HEK293T (cell line): ENCODE results near the gene SEMA5A.
A peak's percentile ranks its signal among the peaks of the same experiment; 100 is the strongest.

Source experiments
- CTCF ChIA-PET: fragments of 350-600 bp; formaldehyde crosslinking; extraction: SDS; loops from one replicate; lab custom pipeline; 2021; ENCODE audit warnings: antibody characterized with exemption, inconsistent platforms; lab: Yijun Ruan, JAX
- POLR2A ChIA-PET: fragments of 350-600 bp; formaldehyde crosslinking; extraction: SDS; loops from one replicate; lab custom pipeline; 2020; ENCODE audit warnings: antibody characterized with exemption, inconsistent platforms; lab: Yijun Ruan, JAX
- DNase-seq: peaks from one replicate; pipeline ENCODE4 v3.0.0; 2012; ENCODE audit warnings: mixed read lengths; ENCODE audit errors: extremely low spot score
- ARNT ChIP-seq: fragments of 450-650 bp; IDR thresholded peaks from 2 replicates; pipeline ENCODE4 v1.6.1; 2017; ENCODE audit warnings: mild to moderate bottlenecking
- BHLHE40 ChIP-seq: fragments of 450-650 bp; IDR thresholded peaks from 2 replicates; pipeline ENCODE4 v1.6.1; 2016; ENCODE audit warnings: mild to moderate bottlenecking, moderate library complexity, borderline replicate concordance
- CTBP1 ChIP-seq: fragments of 450-650 bp; IDR thresholded peaks from 2 replicates; pipeline ENCODE4 v1.6.1; 2016; ENCODE audit warnings: borderline replicate concordance
- ELF4 ChIP-seq: fragments of 450-650 bp; IDR thresholded peaks from 2 replicates; pipeline ENCODE4 v1.6.1; 2017; ENCODE audit warnings: antibody characterized with exemption
- FOXA1 ChIP-seq: fragments of 450-650 bp; IDR thresholded peaks from 2 replicates; pipeline ENCODE4 v1.6.1; 2016; ENCODE audit warnings: mild to moderate bottlenecking
- FOXK2 ChIP-seq: fragments of 450-650 bp; IDR thresholded peaks from 2 replicates; pipeline ENCODE4 v1.6.1; 2016; ENCODE audit warnings: mild to moderate bottlenecking
- FOXM1 ChIP-seq: fragments of 450-650 bp; IDR thresholded peaks from 2 replicates; pipeline ENCODE4 v1.6.1; 2017; ENCODE audit warnings: mild to moderate bottlenecking, borderline replicate concordance
- HDGF ChIP-seq: fragments of 450-650 bp; IDR thresholded peaks from 2 replicates; pipeline ENCODE4 v1.6.1; 2017; ENCODE audit warnings: antibody characterized with exemption, borderline replicate concordance
- L3MBTL2 ChIP-seq: fragments of 450-650 bp; conservative IDR thresholded peaks from 2 replicates; pipeline ENCODE4 v1.6.1; 2016; ENCODE audit warnings: mild to moderate bottlenecking
- LEF1 ChIP-seq: fragments of 450-650 bp; IDR thresholded peaks from 2 replicates; pipeline ENCODE4 v1.6.1; 2017; ENCODE audit warnings: mild to moderate bottlenecking, borderline replicate concordance
- NFRKB ChIP-seq: fragments of 450-650 bp; IDR thresholded peaks from 2 replicates; pipeline ENCODE4 v1.6.1; 2016; ENCODE audit warnings: mild to moderate bottlenecking, moderate library complexity
- PKNOX1 ChIP-seq: fragments of 450-650 bp; IDR thresholded peaks from 2 replicates; pipeline ENCODE4 v1.6.1; 2016
- SP1 ChIP-seq: fragments of 450-650 bp; IDR thresholded peaks from 2 replicates; pipeline ENCODE4 v1.6.1; 2017
- SUZ12 ChIP-seq: fragments of 450-650 bp; IDR thresholded peaks from 2 replicates; pipeline ENCODE4 v1.6.1; 2016; ENCODE audit warnings: mild to moderate bottlenecking
- TARDBP ChIP-seq: fragments of 450-650 bp; IDR thresholded peaks from 2 replicates; pipeline ENCODE4 v1.6.1; 2016
- ZNF384 ChIP-seq: fragments of 450-650 bp; IDR thresholded peaks from 2 replicates; pipeline ENCODE4 v1.6.1; 2016

Gene SEMA5A

GRCh38 chr5:9544502-9545135 lies 1.3 kb downstream of the SEMA5A start:
- CTCF ChIA-PET: interaction anchor here (0.8 to 1.6 kb wide), 3 partner anchors 19 to 486 kb away, joined by 3 to 4 read pairs (median 3); no protein-coding TSS in a partner anchor
- POLR2A ChIA-PET: no interaction called here
- TF ChIP-seq PKNOX1 (no peak), TARDBP (no peak), ELF4 (no peak), ARNT (no peak), FOXM1 (no peak), ZNF384 (no peak), LEF1 (no peak), NFRKB (no peak), L3MBTL2 (no peak), HDGF (no peak), BHLHE40 (no peak), FOXA1 (no peak)
- DNase-seq: peak; percentile 74

- DNase-seq: no peak
- CTCF ChIA-PET: interaction anchor here (0.5 to 1.6 kb wide), 6 partner anchors 15 to 1616 kb away, joined by 3 to 4 read pairs (median 4); no protein-coding TSS in a partner anchor
- TF ChIP-seq BHLHE40 (no peak), FOXM1 (no peak), FOXA1 (no peak), NFRKB (no peak)
- POLR2A ChIA-PET: no interaction called here
Measured at GRCh38 chr5:9544056-9544455, 1.8 kb downstream of the SEMA5A start.

GRCh38 chr5:9543311-9543920 lies 2.5 kb downstream of the SEMA5A start:
- TF ChIP-seq CTBP1 (no peak), SP1 (no peak), SUZ12 (no peak), TARDBP (no peak), NFRKB (no peak), FOXK2 (no peak), ARNT (no peak), PKNOX1 (no peak)
- ChIA-PET POLR2A (no interaction called here), CTCF (interaction anchor here (0.5 to 1.6 kb wide), 6 partner anchors 15 to 1615 kb away, joined by 3 to 4 read pairs (median 3); no protein-coding TSS in a partner anchor)
- DNase-seq: no peak

- no peak for TF ChIP-seq HDGF
- TF ChIP-seq SP1: no peak
- TF ChIP-seq PKNOX1: no peak
- no peak for TF ChIP-seq NFRKB
- no peak for TF ChIP-seq SUZ12
- no peak for TF ChIP-seq LEF1
- TF ChIP-seq ZNF384: no peak
- no peak for TF ChIP-seq ELF4
- CTCF ChIA-PET: no interaction called here
- no peak for DNase-seq
- POLR2A ChIA-PET: no interaction called here
Measured at GRCh38 chr5:9540791-9541190, 5.1 kb downstream of the SEMA5A start.

- POLR2A ChIA-PET: no interaction called here
- TF ChIP-seq ARNT (no peak), FOXM1 (no peak), FOXK2 (no peak), BHLHE40 (no peak)
- CTCF ChIA-PET: no interaction called here
- DNase-seq: no peak
Measured at GRCh38 chr5:9538504-9538903, 7.4 kb downstream of the SEMA5A start.

GRCh38 chr5:9537223-9538141 lies 8.4 kb downstream of the SEMA5A start:
- TF ChIP-seq ZNF384 (no peak), SP1 (no peak), CTBP1 (no peak)
- no peak for DNase-seq
- ChIA-PET CTCF (no interaction called here), POLR2A (no interaction called here)

- ChIA-PET CTCF (no interaction called here), POLR2A (no interaction called here)
- no peak for TF ChIP-seq HDGF
- TF ChIP-seq BHLHE40: no peak
- TF ChIP-seq NFRKB: no peak
- TF ChIP-seq SP1: no peak
- TF ChIP-seq ZNF384: no peak
- DNase-seq: no peak
Measured at GRCh38 chr5:9536717-9537116, 9.2 kb downstream of the SEMA5A start.
